Prostate gland (tissue), 2 donors: ENCODE results near the gene UPK3B. TPM values are rescaled to one million over a fixed set of nuclear protein-coding genes. Genes with fewer than 3 reads are reported as not detected.
A peak's percentile ranks its signal among the peaks of the same experiment; 100 is the strongest.
"Not testable (repeated sequence)": the region's sequence is repeated elsewhere in the genome, so short reads cannot be mapped to it uniquely, and the experiment has no call there.

Source experiments
- DNase-seq: peaks from one replicate; pipeline ENCODE4 v3.0.0-alpha.2; 2019; ENCODE audit warnings: low spot score
- H3K27ac ChIP-seq, 2 donors: fragments of 200-600 bp; sonication (generic); 2 replicates each; pipeline ENCODE4 v1.5.1; 2017 to 2019
- H3K27me3 ChIP-seq: fragments of 200-600 bp; sonication (generic); replicated peaks from 2 replicates; pipeline ENCODE4 v1.5.1; 2019; ENCODE audit not compliant: insufficient read depth
- H3K36me3 ChIP-seq, 2 donors: fragments of 200-600 bp; sonication (generic); 1 replicate in 1 of 2; 2 replicates in 1 of 2; pipeline versions ENCODE4 v1.5.1 to v1.8.1; 2017 to 2019
- H3K4me1 ChIP-seq: fragments of 200-600 bp; sonication (generic); replicated peaks from 2 replicates; pipeline ENCODE4 v1.5.1; 2019
- H3K4me3 ChIP-seq, 2 donors: fragments of 200-600 bp; sonication (generic); 2 replicates each; pipeline ENCODE4 v1.5.1; 2017 to 2019
- H3K9me3 ChIP-seq: fragments of 200-600 bp; sonication (generic); 2 replicates; pipeline ENCODE4 v1.5.1; 2017
- POLR2A ChIP-seq: fragments of 450-650 bp; IDR thresholded peaks from one replicate; pipeline ENCODE4 v1.6.1; 2016; ENCODE audit warnings: antibody characterized with exemption, mild to moderate bottlenecking
- POLR2AphosphoS5 ChIP-seq: sonication (generic); formaldehyde crosslinking; IDR thresholded peaks from one replicate; pipeline ENCODE4 v1.6.1; 2017; ENCODE audit warnings: antibody characterized with exemption
- WGBS: methylation state at CpG from one replicate; pipeline ENCODE4 v1.1.5; 2018; 5-methylcytosine and 5-hydroxymethylcytosine counted together
- intact Hi-C: fragments of 100-400 bp; cut with DNase I; formaldehyde crosslinking; loops from one replicate; pipeline ENCODE4 v1.14.2; 2022
- total RNA-seq, 2 donors: library from RNA; depleted of rRNA; stranded (reverse); fragments of >200 nt; gene quantifications; one replicate each; pipeline ENCODE4 v1.1.0, GENCODE V29; 2016
- TF ChIP-seq, protein P1 (sequence below), 4 experiments: fragments of 200-600 bp in 2 of 4; fragments of 450-650 bp in 2 of 4; sonication (generic) in 2 of 4; IDR thresholded peaks; 1 replicate in 3 of 4; 2 replicates in 1 of 4; pipeline ENCODE4 v1.5.1; 2016 to 2019; ENCODE audit warnings: antibody characterized with exemption in 4 of 4, mild to moderate bottlenecking in 2 of 4, moderate library complexity in 2 of 4

Gene UPK3B
- 10 to 100 TPM in 1 of 2 donors, 1 to 10 TPM in 1; 6.6 to 13.5 TPM for total RNA-seq

- no peaks in the 10 kb centered on the region for H3K9me3 ChIP-seq
- no peaks in the 10 kb centered on the region for H3K27me3 ChIP-seq
- no peak within 1 kb of the TSS for H3K4me3 ChIP-seq
- DNase-seq: no peak
- peaks cover 0 to 3% of the 10 kb centered on the region in 2 donors for H3K36me3 ChIP-seq
- 48% methylated on average over 18 of the region's 20 CpGs for WGBS
- intact Hi-C loops: no loop called here
- H3K4me1 ChIP-seq: no peaks in the 10 kb centered on the region
- TF ChIP-seq POLR2A (no peak), POLR2AphosphoS5 (no peak)
- TF ChIP-seq, protein P1, sequence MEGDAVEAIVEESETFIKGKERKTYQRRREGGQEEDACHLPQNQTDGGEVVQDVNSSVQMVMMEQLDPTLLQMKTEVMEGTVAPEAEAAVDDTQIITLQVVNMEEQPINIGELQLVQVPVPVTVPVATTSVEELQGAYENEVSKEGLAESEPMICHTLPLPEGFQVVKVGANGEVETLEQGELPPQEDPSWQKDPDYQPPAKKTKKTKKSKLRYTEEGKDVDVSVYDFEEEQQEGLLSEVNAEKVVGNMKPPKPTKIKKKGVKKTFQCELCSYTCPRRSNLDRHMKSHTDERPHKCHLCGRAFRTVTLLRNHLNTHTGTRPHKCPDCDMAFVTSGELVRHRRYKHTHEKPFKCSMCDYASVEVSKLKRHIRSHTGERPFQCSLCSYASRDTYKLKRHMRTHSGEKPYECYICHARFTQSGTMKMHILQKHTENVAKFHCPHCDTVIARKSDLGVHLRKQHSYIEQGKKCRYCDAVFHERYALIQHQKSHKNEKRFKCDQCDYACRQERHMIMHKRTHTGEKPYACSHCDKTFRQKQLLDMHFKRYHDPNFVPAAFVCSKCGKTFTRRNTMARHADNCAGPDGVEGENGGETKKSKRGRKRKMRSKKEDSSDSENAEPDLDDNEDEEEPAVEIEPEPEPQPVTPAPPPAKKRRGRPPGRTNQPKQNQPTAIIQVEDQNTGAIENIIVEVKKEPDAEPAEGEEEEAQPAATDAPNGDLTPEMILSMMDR (IDR thresholded peaks at IDR 0.05): no peak
- no peak within 1 kb of the TSS for H3K27ac ChIP-seq
Observed at GRCh38 chr7:76509931-76510877, at the start of gene UPK3B. Gene UPK3B (plus strand): TSS chr7:76510552. CDS start chr7:76510653, 101 bp downstream.

DNA sequence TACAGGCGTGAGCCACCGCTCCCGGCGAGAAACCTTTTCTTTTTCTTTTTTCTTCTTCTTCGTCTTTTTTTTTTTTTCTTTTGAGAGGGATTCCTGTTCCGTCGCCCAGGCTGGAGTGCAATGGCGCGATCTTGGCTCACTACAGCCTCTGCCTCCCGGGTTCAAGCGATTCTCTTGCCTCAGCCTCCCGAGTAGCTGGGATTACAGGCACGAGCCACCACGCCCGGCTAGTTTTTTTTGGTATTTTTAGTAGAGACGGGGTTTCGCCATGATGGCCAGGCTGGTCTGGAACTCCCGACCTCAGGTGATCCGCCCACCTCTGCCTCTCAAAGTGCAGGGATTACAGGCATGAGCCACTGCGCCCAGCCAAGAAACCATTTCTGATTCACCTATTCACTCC is 49.6 kb upstream of the UPK3B start:
- H3K9me3 ChIP-seq, H3K27me3 ChIP-seq, H3K27ac ChIP-seq, DNase-seq, H3K36me3 ChIP-seq, H3K4me1 ChIP-seq, H3K4me3 ChIP-seq, intact Hi-C loops: not testable (repeated sequence)
- 95% methylated on average over 16 of the region's 20 CpGs for WGBS

DNA sequence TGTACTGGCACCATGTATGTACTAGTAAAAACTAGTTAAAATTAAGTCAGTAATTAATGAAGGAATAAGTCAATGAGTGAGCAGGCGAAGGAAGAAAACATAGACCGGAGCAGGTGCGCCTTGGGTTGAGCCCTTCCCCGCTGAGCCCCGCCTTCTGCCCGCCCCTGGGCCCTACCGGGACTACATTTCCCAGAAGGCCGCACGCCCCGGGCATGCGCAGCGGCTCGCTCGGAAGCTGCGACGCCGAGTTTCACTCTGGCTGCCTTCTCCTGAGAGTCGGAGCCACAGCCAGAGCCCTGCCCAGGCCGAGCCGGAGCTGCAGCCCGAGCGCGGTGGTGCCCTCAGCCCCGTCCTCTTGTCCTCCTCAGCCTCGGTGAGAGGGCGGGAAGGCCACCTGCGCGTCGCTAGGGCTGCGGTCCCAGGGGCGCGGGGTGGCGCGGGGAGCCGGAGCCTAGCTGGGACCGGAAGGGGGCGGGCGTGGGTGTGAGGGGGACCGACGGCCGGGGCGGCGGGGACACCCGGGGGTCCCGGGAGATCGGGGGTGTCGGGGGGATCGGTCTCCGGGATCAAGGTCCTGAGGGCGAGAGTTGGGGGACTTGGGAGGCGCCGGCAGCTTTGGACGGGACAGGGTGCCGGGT is 48.8 kb upstream of the UPK3B start, which contains the start of gene DTX2:
DTX2 (plus strand) TSS at position 246 of the 638 bp plus-strand sequence. CDS start 18,801 bp downstream, outside the sequence.
- H3K4me1 ChIP-seq, H3K36me3 ChIP-seq, H3K9me3 ChIP-seq, intact Hi-C loops, H3K27me3 ChIP-seq, DNase-seq: not testable (repeated sequence)
- Histone ChIP-seq H3K27ac (peak within 1 kb of the TSS; percentile 79 to 81), H3K4me3 (peak within 1 kb of the TSS; percentile 48 to 57)
- WGBS: no CpG with 5 or more reads among the region's 54 CpGs

GRCh38 chr7:76462271-76462882 is 48.0 kb upstream of the UPK3B start:
- DNase-seq: not testable (repeated sequence)
- no CpG with 5 or more reads among the region's 17 CpGs for WGBS

GRCh38 chr7:76464959-76465358 is 45.4 kb upstream of the UPK3B start:
- H3K4me3 ChIP-seq, H3K36me3 ChIP-seq, H3K27me3 ChIP-seq, H3K4me1 ChIP-seq, intact Hi-C loops, H3K27ac ChIP-seq, H3K9me3 ChIP-seq, DNase-seq: not testable (repeated sequence)
- WGBS: 71% methylated on average over 5 of the region's 5 CpGs

More at GRCh38 chr7:76462271-76462882, 48.0 kb upstream of the UPK3B start:
- intact Hi-C loops, H3K4me3 ChIP-seq, H3K36me3 ChIP-seq, H3K27me3 ChIP-seq, H3K9me3 ChIP-seq, H3K27ac ChIP-seq, H3K4me1 ChIP-seq: not testable (repeated sequence)

- intact Hi-C loops: not testable (repeated sequence)
- no CpG with 5 or more reads among the region's 8 CpGs for WGBS
Observed at GRCh38 chr7:76465950-76466349, 44.4 kb upstream of the UPK3B start.

DNA sequence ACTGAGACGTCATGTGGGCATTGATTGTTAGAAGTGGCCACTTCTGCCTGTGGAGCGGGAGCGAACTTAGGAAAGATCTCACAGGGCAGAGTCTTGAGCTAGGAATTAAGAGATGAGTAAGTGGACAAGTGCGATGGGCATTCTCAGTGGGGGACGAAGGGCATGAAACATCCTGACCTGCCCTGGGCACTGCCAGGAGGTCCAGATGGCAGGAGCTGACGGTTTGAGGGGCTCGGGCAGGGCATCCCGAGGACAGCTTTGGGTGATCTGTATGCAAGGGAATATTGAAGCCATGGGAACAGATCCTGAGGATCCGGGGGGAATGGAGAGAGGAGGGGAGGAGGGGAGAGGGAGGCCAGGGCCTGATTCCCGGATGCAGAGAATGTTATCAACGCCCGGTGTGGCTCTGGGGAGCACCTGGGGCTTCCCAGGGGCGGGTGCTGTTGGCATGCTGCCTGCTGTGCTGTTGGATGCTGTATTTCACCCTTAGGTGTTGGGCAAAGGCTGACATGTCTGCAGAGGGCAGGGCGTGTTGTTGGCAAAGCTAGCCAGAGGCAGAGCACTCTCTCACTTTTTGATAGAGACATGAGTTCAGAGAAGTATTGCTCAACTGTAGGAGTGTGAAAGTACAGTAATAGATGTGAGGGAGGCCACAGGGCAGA is 42.5 kb upstream of the UPK3B start:
- H3K36me3 ChIP-seq, H3K27ac ChIP-seq, H3K9me3 ChIP-seq, H3K4me1 ChIP-seq, H3K4me3 ChIP-seq, H3K27me3 ChIP-seq, intact Hi-C loops: not testable (repeated sequence)
- TF ChIP-seq POLR2AphosphoS5: peak; percentile 14
- WGBS: 54% methylated on average over 11 of the region's 14 CpGs
- peak; percentile 64 for DNase-seq

More at GRCh38 chr7:76465950-76466349, 44.4 kb upstream of the UPK3B start:
- not testable (repeated sequence) for H3K36me3 ChIP-seq, DNase-seq, H3K4me1 ChIP-seq, H3K4me3 ChIP-seq, H3K27ac ChIP-seq, H3K9me3 ChIP-seq, H3K27me3 ChIP-seq

DNA sequence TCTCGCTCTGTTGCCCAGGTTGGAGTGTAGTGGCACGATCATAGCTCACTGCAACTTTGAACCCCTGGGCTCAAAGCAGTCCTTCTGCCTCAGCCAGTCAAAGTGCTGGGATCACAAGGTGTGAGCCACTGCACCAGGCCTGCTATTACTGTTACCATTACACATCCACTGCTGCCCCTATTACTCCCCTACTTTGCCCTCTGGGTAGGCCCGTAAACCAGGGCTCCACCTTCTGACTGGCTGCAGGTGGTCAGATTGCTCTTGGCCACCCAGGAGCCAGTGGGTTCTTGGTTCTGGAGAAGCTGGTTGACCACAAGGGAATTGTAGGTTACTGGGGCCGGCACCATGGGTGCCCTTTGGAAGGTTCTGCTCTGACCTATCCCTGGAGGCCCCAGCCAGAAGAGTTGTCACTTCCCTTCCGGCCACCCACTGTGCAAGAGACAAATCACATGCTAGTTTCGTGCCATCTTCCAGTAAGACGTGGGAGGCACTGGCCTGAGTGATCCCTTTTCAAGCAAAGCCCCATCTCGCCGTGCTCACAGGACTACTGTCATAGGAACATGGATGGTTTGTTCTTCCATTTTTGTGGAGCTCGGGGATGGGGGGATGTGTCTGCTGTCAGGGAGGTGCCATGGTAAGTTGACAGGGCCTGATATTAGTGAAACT is 38.7 kb upstream of the UPK3B start:
- DNase-seq, H3K4me1 ChIP-seq, H3K36me3 ChIP-seq, intact Hi-C loops, H3K27me3 ChIP-seq, H3K27ac ChIP-seq, H3K4me3 ChIP-seq, H3K9me3 ChIP-seq: not testable (repeated sequence)
- whole genome bisulfite sequencing: 87% methylated on average over 9 of the region's 10 CpGs

DNA sequence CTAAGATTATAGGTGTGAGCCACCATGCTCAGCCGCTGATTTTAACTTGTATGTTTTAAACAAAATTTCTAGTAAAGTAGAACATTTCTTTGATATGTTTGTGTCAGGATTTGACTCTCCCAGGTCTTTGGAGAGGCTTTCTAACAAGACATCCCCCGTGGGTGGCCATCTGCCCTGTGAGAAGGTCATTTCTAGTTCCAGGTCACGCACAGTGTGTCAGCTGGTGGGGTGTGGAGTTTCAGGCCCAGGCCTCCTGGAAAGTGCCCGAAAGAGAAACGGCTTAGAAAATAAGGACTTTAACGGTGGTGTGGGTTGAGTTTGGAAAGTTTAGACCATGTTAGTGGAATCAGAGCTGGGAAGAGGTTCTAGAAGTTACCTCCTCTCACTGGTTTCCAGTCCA is 37.3 kb upstream of the UPK3B start:
- DNase-seq, intact Hi-C loops, H3K9me3 ChIP-seq, H3K27me3 ChIP-seq, H3K4me3 ChIP-seq, H3K27ac ChIP-seq, H3K4me1 ChIP-seq, H3K36me3 ChIP-seq: not testable (repeated sequence)
- WGBS: 100% methylated on average over 2 of the region's 6 CpGs

GRCh38 chr7:76476280-76476679 is 34.1 kb upstream of the UPK3B start:
- DNase-seq, H3K4me1 ChIP-seq: not testable (repeated sequence)

More at GRCh38 chr7:76476280-76476679, 34.1 kb upstream of the UPK3B start:
- H3K4me3 ChIP-seq, H3K9me3 ChIP-seq, H3K36me3 ChIP-seq, intact Hi-C loops, H3K27me3 ChIP-seq, H3K27ac ChIP-seq: not testable (repeated sequence)
- 50% methylated on average over 1 of the region's 11 CpGs for WGBS
